Panc1 (cell line): ENCODE measurements around the gene TRAPPC14. TPM values are rescaled to one million over a fixed set of nuclear protein-coding genes. Genes with fewer than 3 reads are reported as not detected.
"Not testable (repeated sequence)": the region's sequence is repeated elsewhere in the genome, so short reads cannot be mapped to it uniquely, and the experiment has no call there.

Experiments used
- ATAC-seq: fragments of 200-7000 bp; cut with Tn5 transposase; 2 replicates; pipeline ENCODE4 v1.9.1; 2020; ENCODE audit warnings: mild to moderate bottlenecking, moderate library complexity
- BruUV-seq: library from RNA; stranded (reverse); fragments of 400-500 nt; replicated peaks from 2 replicates; lab custom pipeline; 2021; lab: Mats Ljungman, UMichigan
- CTCF ChIA-PET: fragments of 300-600 bp; sonication (Branson Sonifier 250); formaldehyde crosslinking; loops from one replicate; lab custom pipeline; 2022; ENCODE audit warnings: antibody characterized with exemption; lab: Charles Lee
- POLR2A ChIA-PET: fragments of 300-600 bp; sonication (Branson Sonifier 250); formaldehyde crosslinking; loops from one replicate; lab custom pipeline; 2022; ENCODE audit warnings: antibody characterized with exemption; lab: Charles Lee
- DNase-seq: peaks from one replicate; pipeline ENCODE4 v3.0.0-alpha.2; 2010; ENCODE audit warnings: low read depth, low spot score
- H3K27ac ChIP-seq: 2 replicates; pipeline ENCODE4 v1.5.1; 2011; ENCODE audit warnings: mild to moderate bottlenecking, low read length, inconsistent platforms
- H3K27me3 ChIP-seq: fragments of 200-500 bp; sonication (Bioruptor generic); 2 replicates; pipeline ENCODE4 v1.6.0; 2014; ENCODE audit warnings: low read length, inconsistent platforms; ENCODE audit not compliant: control insufficient read depth, insufficient read depth
- H3K36me3 ChIP-seq: fragments of 200-500 bp; sonication (Bioruptor generic); 2 replicates; pipeline ENCODE4 v1.5.1; 2014; ENCODE audit warnings: inconsistent platforms, mild to moderate bottlenecking, low read length, moderate library complexity; ENCODE audit not compliant: control insufficient read depth, insufficient read depth
- H3K4me1 ChIP-seq: 2 replicates; pipeline ENCODE4 v1.5.1; 2011; ENCODE audit warnings: inconsistent platforms, mild to moderate bottlenecking, low read length, moderate library complexity; ENCODE audit not compliant: control insufficient read depth, insufficient read depth
- H3K4me3 ChIP-seq, 2 experiments: 2 replicates each; pipeline ENCODE4 v1.5.1; 2011 to 2012; ENCODE audit warnings: low read depth in 2 of 2, low read length in 2 of 2, mild to moderate bottlenecking in 2 of 2, inconsistent platforms in 1 of 2, moderate library complexity in 1 of 2
- H3K9me3 ChIP-seq: fragments of 200-500 bp; sonication (Bioruptor generic); 2 replicates; pipeline ENCODE4 v1.5.1; 2014; ENCODE audit warnings: low read depth, mild to moderate bottlenecking, inconsistent platforms, low read length, moderate library complexity; ENCODE audit not compliant: control insufficient read depth, insufficient read depth
- POLR2AphosphoS5 ChIP-seq: IDR thresholded peaks from 2 replicates; pipeline ENCODE4 v1.6.1; 2012; ENCODE audit warnings: mild to moderate bottlenecking, low read depth, low read length, moderate library complexity
- REST ChIP-seq, 2 experiments: IDR thresholded peaks; 2 replicates each; pipeline ENCODE4 v1.6.1; 2011 to 2012; ENCODE audit warnings: low read depth in 2 of 2, control low read depth in 1 of 2, low read length in 1 of 2, mild to moderate bottlenecking in 1 of 2, moderate library complexity in 1 of 2; ENCODE audit not compliant: insufficient read depth in 1 of 2
- SIN3A ChIP-seq: IDR thresholded peaks from 2 replicates; pipeline ENCODE4 v1.6.1; 2012; ENCODE audit warnings: low read depth, mild to moderate bottlenecking, low read length, moderate library complexity, borderline replicate concordance; ENCODE audit not compliant: insufficient read depth
- TCF7L2 ChIP-seq: IDR thresholded peaks from 2 replicates; pipeline ENCODE4 v1.6.1; 2011; ENCODE audit warnings: mild to moderate bottlenecking, low read depth, low read length, inconsistent platforms
- in situ Hi-C: cut with HindIII; loops from 2 replicates; pipeline ENCODE4 v1.10.0; 2016; ENCODE audit warnings: low sequenced_read_pairs, low pct_unique_long_range_greater_than_20kb
- intact Hi-C: fragments of 100-400 bp; cut with micrococcal nuclease; formaldehyde crosslinking; loops from one replicate; pipeline ENCODE4 v1.10.0; 2022; ENCODE audit not compliant: unreplicated experiment
- total RNA-seq: library from RNA; stranded (reverse); gene quantifications from one replicate; pipeline ENCODE4 v1.2.1, GENCODE V29; 2021; ENCODE audit not compliant: unreplicated experiment
- TF ChIP-seq, protein P1 (sequence below): fragments of 450-650 bp; IDR thresholded peaks from 2 replicates; pipeline ENCODE4 v1.5.1; 2017; ENCODE audit warnings: mild to moderate bottlenecking

Gene TRAPPC14
- total RNA-seq, 1 experiment from 2014 or later: 33.2 TPM

- Histone ChIP-seq H3K27me3 (no peaks in the 10 kb centered on the region), H3K27ac (no peak overlapping the region), H3K4me1 (0 out of 2 replicates have a peak, but pooled peaks cover 7% of the 10 kb centered on the region), H3K36me3 (no peaks in the 10 kb centered on the region), H3K9me3 (no peaks in the 10 kb centered on the region), H3K4me3 (no peak overlapping the region)
- ChIA-PET CTCF (interaction anchor here (0.7 to 1.2 kb wide), 6 partner anchors 50 to 213 kb away, joined by 3 to 7 read pairs (median 4); no protein-coding TSS in a partner anchor), POLR2A (no interaction called here)
- in situ Hi-C loops: no loop called here
- BruUV-seq: no TSS peak
- ATAC-seq (no peak), DNase-seq (no peak)
- intact Hi-C loops: loop anchor here (5.0 kb wide), 1 partner anchor 85 kb away; the partner anchor contains the start of gene PVRIG
- TF ChIP-seq, protein P1, sequence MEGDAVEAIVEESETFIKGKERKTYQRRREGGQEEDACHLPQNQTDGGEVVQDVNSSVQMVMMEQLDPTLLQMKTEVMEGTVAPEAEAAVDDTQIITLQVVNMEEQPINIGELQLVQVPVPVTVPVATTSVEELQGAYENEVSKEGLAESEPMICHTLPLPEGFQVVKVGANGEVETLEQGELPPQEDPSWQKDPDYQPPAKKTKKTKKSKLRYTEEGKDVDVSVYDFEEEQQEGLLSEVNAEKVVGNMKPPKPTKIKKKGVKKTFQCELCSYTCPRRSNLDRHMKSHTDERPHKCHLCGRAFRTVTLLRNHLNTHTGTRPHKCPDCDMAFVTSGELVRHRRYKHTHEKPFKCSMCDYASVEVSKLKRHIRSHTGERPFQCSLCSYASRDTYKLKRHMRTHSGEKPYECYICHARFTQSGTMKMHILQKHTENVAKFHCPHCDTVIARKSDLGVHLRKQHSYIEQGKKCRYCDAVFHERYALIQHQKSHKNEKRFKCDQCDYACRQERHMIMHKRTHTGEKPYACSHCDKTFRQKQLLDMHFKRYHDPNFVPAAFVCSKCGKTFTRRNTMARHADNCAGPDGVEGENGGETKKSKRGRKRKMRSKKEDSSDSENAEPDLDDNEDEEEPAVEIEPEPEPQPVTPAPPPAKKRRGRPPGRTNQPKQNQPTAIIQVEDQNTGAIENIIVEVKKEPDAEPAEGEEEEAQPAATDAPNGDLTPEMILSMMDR: no peak
- TF ChIP-seq POLR2AphosphoS5 (no peak), SIN3A (no peak), TCF7L2 (no peak), REST (IDR thresholded peaks at IDR 0.05; ENCODE audit: insufficient read depth in 1 of 2, low read depth in 2 of 2, low read length in 1 of 2) (no peak)
These were observed 26.4 kb downstream of the TRAPPC14 start for GRCh38 chr7:100132126-100132525.

- POLR2A ChIA-PET: no interaction called here
- DNase-seq (no peak), ATAC-seq (peak; percentile 47)
- Histone ChIP-seq H3K36me3 (peaks cover 2% of the 10 kb centered on the region; the same call in 1 of the 2 replicates), H3K27ac (0 out of 2 replicates have a peak overlapping the region, but pooled peaks have one; percentile 37), H3K9me3 (no peaks in the 10 kb centered on the region), H3K27me3 (no peaks in the 10 kb centered on the region), H3K4me1 (0 out of 2 replicates have a peak, but pooled peaks cover 7% of the 10 kb centered on the region), H3K4me3 (peak overlapping the region in 1 of 2 experiments; percentile 14; a peak in 2 of 4 replicates)
- CTCF ChIA-PET: interaction anchor here (0.6 to 1.2 kb wide), 3 partner anchors 9 to 124 kb away, joined by 5 to 13 read pairs (median 6); partner anchors contain the start of gene LAMTOR4
- no peak for TF ChIP-seq REST (IDR thresholded peaks at IDR 0.05; ENCODE audit: insufficient read depth in 1 of 2, low read depth in 2 of 2, low read length in 1 of 2)
- TF ChIP-seq, protein P1: peak; percentile 97
- intact Hi-C loops (loop anchor here (5.0 kb wide), 1 partner anchor 86 kb away; the partner anchor contains the start of gene PVRIG), in situ Hi-C loops (no loop called here)
- BruUV-seq: no TSS peak
These were observed 27.7 kb downstream of the TRAPPC14 start for GRCh38 chr7:100130608-100131453.

DNA sequence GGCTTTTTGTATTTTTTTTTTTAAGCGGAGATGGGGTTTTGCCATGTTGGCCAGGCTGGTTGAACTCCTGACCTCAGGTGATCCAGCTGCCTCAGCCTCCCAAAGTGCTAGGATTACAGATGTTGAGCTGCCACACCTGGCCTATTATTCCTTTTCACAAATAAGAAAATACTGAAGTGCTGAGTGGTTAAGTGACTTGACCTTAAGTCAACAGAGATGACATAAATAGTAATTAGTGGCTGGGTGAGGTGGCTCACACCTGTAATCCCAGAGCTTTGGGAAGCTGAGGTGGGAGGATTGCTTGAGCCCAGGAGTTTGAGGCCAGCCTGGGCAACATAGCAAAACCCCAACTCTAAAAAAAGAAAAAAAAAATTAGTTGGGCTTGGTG lies 28.3 kb downstream of the TRAPPC14 start:
- not testable (repeated sequence) for ATAC-seq, BruUV-seq

More for the DNA sequence above, 28.3 kb downstream of the TRAPPC14 start:
- H3K36me3 ChIP-seq, CTCF ChIA-PET, POLR2A ChIA-PET, H3K27ac ChIP-seq, in situ Hi-C loops, DNase-seq, H3K4me3 ChIP-seq, H3K9me3 ChIP-seq, H3K27me3 ChIP-seq: not testable (repeated sequence)
- H3K4me1 ChIP-seq: peaks cover 12% of the 10 kb centered on the region
- intact Hi-C loops: loop anchor here (5.0 kb wide), 1 partner anchor 87 kb away; the partner anchor contains the start of gene PVRIG
